HG02623 (cell line): ENCODE measurements around the gene DIP2A.
"Not testable (repeated sequence)": the region's sequence is repeated elsewhere in the genome, so short reads cannot be mapped to it uniquely, and the experiment has no call there.

Experiments used
- ATAC-seq: cut with Tn5 transposase; IDR thresholded peaks from one replicate; pipeline ENCODE4 v1.9.1; 2021; ENCODE audit warnings: moderate library complexity; ENCODE audit not compliant: unreplicated experiment

DIP2A gene

GRCh38 chr21:46553993-46554392 lies 95.3 kb downstream of the DIP2A start:
- no peak for ATAC-seq

GRCh38 chr21:46554431-46555224 lies 95.9 kb downstream of the DIP2A start:
- no peak for ATAC-seq

- ATAC-seq = no peak
These were observed 96.5 kb downstream of the DIP2A start for GRCh38 chr21:46555225-46555617.

- ATAC-seq = no peak
These were observed 97.0 kb downstream of the DIP2A start for GRCh38 chr21:46555678-46556077.

- ATAC-seq = no peak
These were observed 98.1 kb downstream of the DIP2A start for GRCh38 chr21:46556802-46557201.

GRCh38 chr21:46557469-46557868 lies 98.8 kb downstream of the DIP2A start:
- no peak for ATAC-seq

GRCh38 chr21:46557919-46558392 lies 99.3 kb downstream of the DIP2A start:
- no peak for ATAC-seq

GRCh38 chr21:46559291-46559983 lies 100.7 kb downstream of the DIP2A start:
- no peak for ATAC-seq

GRCh38 chr21:46560568-46561444 lies 102.1 kb downstream of the DIP2A start:
- no peak for ATAC-seq

GRCh38 chr21:46561445-46562090 lies 102.9 kb downstream of the DIP2A start:
- no peak for ATAC-seq

- ATAC-seq = no peak
These were observed 103.8 kb downstream of the DIP2A start for GRCh38 chr21:46562472-46562871.

- ATAC-seq = no peak
These were observed 104.4 kb downstream of the DIP2A start for GRCh38 chr21:46562964-46563607.

- ATAC-seq = no peak
These were observed 105.7 kb downstream of the DIP2A start for GRCh38 chr21:46564391-46564790.

- no peak for ATAC-seq
These were observed 108.7 kb downstream of the DIP2A start for GRCh38 chr21:46567348-46567747.

GRCh38 chr21:46568562-46568961 lies 109.9 kb downstream of the DIP2A start:
- ATAC-seq = no peak

- no peak for ATAC-seq
These were observed 110.4 kb downstream of the DIP2A start for GRCh38 chr21:46569081-46569480.

- no peak for ATAC-seq
These were observed 111.4 kb downstream of the DIP2A start for GRCh38 chr21:46570119-46570518.

GRCh38 chr21:46570631-46571030 lies 111.9 kb downstream of the DIP2A start:
- no peak for ATAC-seq

GRCh38 chr21:46572850-46573249 lies 114.2 kb downstream of the DIP2A start:
- no peak for ATAC-seq

- ATAC-seq = not testable (repeated sequence)
These were observed 119.1 kb downstream of the DIP2A start for GRCh38 chr21:46577786-46578185.
